Osteoblast (primary cell): Measurements from ENCODE around the gene SULF2. TPM values are rescaled to one million over a fixed set of nuclear protein-coding genes. Genes with fewer than 3 reads are reported as not detected.

Experiments
- DNase-seq: peaks from one replicate; pipeline ENCODE4 v3.0.0; 2011; ENCODE audit warnings: low spot score, mixed read lengths; ENCODE audit not compliant: insufficient read length; ENCODE audit errors: missing footprints
- H2AFZ ChIP-seq: 2 replicates; pipeline ENCODE4 v1.6.0; 2011; ENCODE audit warnings: mild to moderate bottlenecking, low read length
- H3K27ac ChIP-seq: 2 replicates; pipeline ENCODE4 v1.5.1; 2011; ENCODE audit warnings: mild to moderate bottlenecking, low read depth, low read length, moderate library complexity
- H3K27me3 ChIP-seq: 2 replicates; pipeline ENCODE4 v1.6.0; 2012; ENCODE audit warnings: mild to moderate bottlenecking, control low read depth, inconsistent platforms, low read length, moderate library complexity; ENCODE audit not compliant: insufficient read depth
- H3K36me3 ChIP-seq: 2 replicates; pipeline ENCODE4 v1.5.1; 2011; ENCODE audit warnings: mild to moderate bottlenecking, low read length, control low read depth, moderate library complexity; ENCODE audit not compliant: insufficient read depth
- H3K4me1 ChIP-seq: 2 replicates; pipeline ENCODE4 v1.5.1; 2011; ENCODE audit warnings: mild to moderate bottlenecking, low read length, control low read depth, moderate library complexity; ENCODE audit not compliant: insufficient read depth
- H3K4me2 ChIP-seq: 2 replicates; pipeline ENCODE4 v1.6.0; 2011; ENCODE audit warnings: mild to moderate bottlenecking, low read length; ENCODE audit not compliant: insufficient read depth
- H3K4me3 ChIP-seq: fragments of 200-600 bp; sonication (generic); 3 replicates; pipeline ENCODE4 v1.5.1; 2012; ENCODE audit warnings: mild to moderate bottlenecking, low read length, inconsistent platforms; ENCODE audit not compliant: insufficient read depth
- H3K79me2 ChIP-seq: 2 replicates; pipeline ENCODE4 v1.6.0; 2012; ENCODE audit warnings: mild to moderate bottlenecking, low read length, control low read depth, inconsistent platforms; ENCODE audit not compliant: insufficient read depth
- H3K9me3 ChIP-seq: 2 replicates; pipeline ENCODE4 v1.5.1; 2011; ENCODE audit warnings: low read depth, low read length, control low read depth
- H4K20me1 ChIP-seq: 2 replicates; pipeline ENCODE4 v1.6.0; 2012; ENCODE audit warnings: mild to moderate bottlenecking, low read length, control low read depth; ENCODE audit not compliant: insufficient read depth
- CTCF ChIP-seq: IDR thresholded peaks from 2 replicates; pipeline ENCODE4 v1.5.1; 2011; ENCODE audit warnings: mild to moderate bottlenecking, low read depth, low read length, moderate library complexity; ENCODE audit errors: extremely low read depth
- total RNA-seq: library from RNA; depleted of rRNA; stranded (reverse); fragments of >200 nt; gene quantifications from 2 replicates; pipeline ENCODE4 v1.2.3, GENCODE V29; 2012

SULF2 gene
- total RNA-seq, 1 donor, result 102 TPM

- H2AFZ ChIP-seq, result no peak overlapping the region
- no peaks in the 10 kb centered on the region for H4K20me1 ChIP-seq
- no peaks in the 10 kb centered on the region for H3K9me3 ChIP-seq
- no peaks in the 10 kb centered on the region for H3K4me1 ChIP-seq
- H3K79me2 ChIP-seq, result no peaks in the 10 kb centered on the region
- peaks cover 14% of the 10 kb centered on the region for H3K27me3 ChIP-seq
- no peak overlapping the region for H3K27ac ChIP-seq
- no peak for TF ChIP-seq CTCF
- no peak for DNase-seq
- H3K4me3 ChIP-seq, result no peak overlapping the region
- no peak overlapping the region for H3K4me2 ChIP-seq
- no peaks in the 10 kb centered on the region for H3K36me3 ChIP-seq
These were observed 49.6 kb downstream of the SULF2 start for GRCh38 chr20:47735412-47736400.

GRCh38 chr20:47734870-47735269, 50.4 kb downstream of the SULF2 start:
- no peaks in the 10 kb centered on the region for H4K20me1 ChIP-seq

GRCh38 chr20:47733892-47734291, 51.4 kb downstream of the SULF2 start:
- no peaks in the 10 kb centered on the region for H4K20me1 ChIP-seq
- H3K4me2 ChIP-seq, result no peak overlapping the region
- H3K79me2 ChIP-seq, result no peaks in the 10 kb centered on the region
- no peaks in the 10 kb centered on the region for H3K4me1 ChIP-seq
- H3K9me3 ChIP-seq, result no peaks in the 10 kb centered on the region
- DNase-seq, result no peak
- TF ChIP-seq CTCF, result no peak
- no peak overlapping the region for H3K4me3 ChIP-seq
- H3K27me3 ChIP-seq, result peaks cover 14% of the 10 kb centered on the region
- H3K36me3 ChIP-seq, result no peaks in the 10 kb centered on the region
- no peak overlapping the region for H3K27ac ChIP-seq
- H2AFZ ChIP-seq, result no peak overlapping the region

More at GRCh38 chr20:47734870-47735269, 50.4 kb downstream of the SULF2 start:
- H3K4me1 ChIP-seq, result no peaks in the 10 kb centered on the region
- H2AFZ ChIP-seq, result no peak overlapping the region
- no peak overlapping the region for H3K27ac ChIP-seq
- H3K4me3 ChIP-seq, result no peak overlapping the region
- H3K9me3 ChIP-seq, result no peaks in the 10 kb centered on the region
- H3K79me2 ChIP-seq, result no peaks in the 10 kb centered on the region
- H3K27me3 ChIP-seq, result peaks cover 12% of the 10 kb centered on the region
- TF ChIP-seq CTCF, result no peak
- no peak for DNase-seq
- H3K4me2 ChIP-seq, result no peak overlapping the region
- no peaks in the 10 kb centered on the region for H3K36me3 ChIP-seq

- peaks cover 14% of the 10 kb centered on the region for H3K27me3 ChIP-seq
- H3K9me3 ChIP-seq, result no peaks in the 10 kb centered on the region
- no peaks in the 10 kb centered on the region for H3K36me3 ChIP-seq
- no peaks in the 10 kb centered on the region for H4K20me1 ChIP-seq
- H3K79me2 ChIP-seq, result no peaks in the 10 kb centered on the region
- DNase-seq, result no peak
- H3K27ac ChIP-seq, result no peak overlapping the region
- no peaks in the 10 kb centered on the region for H3K4me1 ChIP-seq
- no peak overlapping the region for H3K4me3 ChIP-seq
- H3K4me2 ChIP-seq, result no peak overlapping the region
- no peak for TF ChIP-seq CTCF
- H2AFZ ChIP-seq, result no peak overlapping the region
These were observed 54.5 kb downstream of the SULF2 start for GRCh38 chr20:47730744-47731143.
